ENCODE measurements around the gene STX3. TPM values are rescaled to one million over a fixed set of nuclear protein-coding genes. Genes with fewer than 3 reads are reported as not detected.

The STX3 gene
- total and polyA plus RNA-seq, 2 of the 8 experiments (the other 6 are each of a cell fraction or from before 2014, with no cell fraction given), result 50.5 to 56.1 TPM

DNA sequence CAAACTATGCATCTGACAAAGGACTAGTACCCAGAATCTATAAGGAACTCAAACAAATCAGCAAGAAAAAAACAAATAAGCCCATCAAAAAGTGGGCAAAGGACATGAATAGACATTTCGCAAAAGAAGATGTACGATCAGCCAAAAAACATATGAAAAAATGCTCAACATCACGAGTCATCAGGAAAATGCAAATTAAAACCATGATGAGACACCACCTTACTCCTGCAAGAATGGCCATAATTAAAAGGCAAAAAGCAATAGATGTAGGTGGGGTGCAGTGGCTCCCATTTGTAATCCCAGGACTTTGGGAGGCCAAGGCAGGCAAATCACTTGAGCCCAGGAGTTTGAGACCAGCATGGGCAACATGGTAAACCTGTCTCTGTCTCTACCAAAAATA lies 31.1 kb upstream of the STX3 start:
- Histone ChIP-seq H4K91ac (replicated peaks; ENCODE audit: insufficient read length, low read length) (no peak overlapping the region), H3K18ac (ENCODE audit: extremely low read depth, low read length) (no peak overlapping the region), H3K27ac (ENCODE audit: low read depth, low read length) (no peak overlapping the region), H3K23ac (ENCODE audit: insufficient read length) (no peak overlapping the region), H3K79me1 (ENCODE audit: low read depth, low read length) (no peaks in the 10 kb centered on the region), H2BK120ac (replicated peaks; ENCODE audit: low read depth, low read length) (no peak overlapping the region), H4K8ac (ENCODE audit: extremely low read depth, insufficient read depth, low read length) (no peak overlapping the region), H3K27me3 (replicated peaks in 1 of 4; ENCODE audit: control insufficient read depth in 3 of 4, extremely low read depth in 1 of 4, insufficient read depth in 3 of 4, low read length in 3 of 4) (no peaks in the 10 kb centered on the region), H2BK20ac (ENCODE audit: low read length) (no peak overlapping the region), H3K4ac (replicated peaks; ENCODE audit: insufficient read length, low read depth, low read length) (no peak overlapping the region), H4K20me1 (replicated peaks in 1 of 2; ENCODE audit: control insufficient read depth in 1 of 2, insufficient read depth in 2 of 2, low read length in 2 of 2) (no peaks in the 10 kb centered on the region), H3K56ac (replicated peaks; ENCODE audit: insufficient read length, low read depth, low read length) (no peak overlapping the region), H3K23me2 (ENCODE audit: low read depth, low read length) (no peaks in the 10 kb centered on the region), H3K14ac (ENCODE audit: insufficient read length) (no peak overlapping the region), H4K5ac (ENCODE audit: insufficient read length, low read depth, low read length) (no peak overlapping the region), H3K4me2 (ENCODE audit: insufficient read depth in 1 of 2, low read depth in 2 of 2, low read length in 2 of 2) (no peak overlapping the region), H3K9ac (replicated peaks in 1 of 4; ENCODE audit: extremely low read depth in 1 of 4, low read depth in 3 of 4, low read length in 3 of 4) (no peak overlapping the region), H2BK15ac (ENCODE audit: low read length) (no peak overlapping the region), H3K36me3 (ENCODE audit: control insufficient read depth in 2 of 4, insufficient read depth in 4 of 4, low read length in 3 of 4) (no peaks in the 10 kb centered on the region), H3K4me3 (ENCODE audit: extremely low read depth in 1 of 4, insufficient read depth in 2 of 4, low read depth in 3 of 4, low read length in 4 of 4) (no peak overlapping the region), H2AK5ac (ENCODE audit: low read depth, low read length) (no peak overlapping the region), H3K9me3 (ENCODE audit: insufficient read depth in 2 of 2, low read depth in 1 of 2, low read length in 1 of 2) (no peaks in the 10 kb centered on the region), H2AFZ (ENCODE audit: low read length) (no peak overlapping the region), H3K79me2 (ENCODE audit: control insufficient read depth in 1 of 2, insufficient read depth in 2 of 2, low read length in 2 of 2) (no peaks in the 10 kb centered on the region), H2BK12ac (ENCODE audit: low read depth, low read length) (no peak overlapping the region), H2BK5ac (ENCODE audit: low read depth, low read length) (no peak overlapping the region), H3K4me1 (replicated peaks in 1 of 4; ENCODE audit: control insufficient read depth in 3 of 4, insufficient read depth in 4 of 4, low read length in 3 of 4) (no peaks in the 10 kb centered on the region)
- CTCF ChIA-PET (ENCODE audit: partially characterized antibody), result no interaction called here
- no peak for TF ChIP-seq YY1 (IDR thresholded peaks at IDR 0.05; ENCODE audit: low read depth, low read length)
- POLR2A ChIA-PET (ENCODE audit: partially characterized antibody), result no interaction called here
- DNase-seq (ENCODE audit: low read depth in 1 of 2, low spot score in 2 of 2), result no peak
- WGBS, 2 experiments (ENCODE audit: extremely low coverage in 1 of 2, insufficient coverage in 1 of 2, insufficient read length in 1 of 2, insufficient replicate concordance in 2 of 2, low coverage in 1 of 2, low lambda C conversion rate in 2 of 2, missing lambda C conversion rate in 1 of 2), result 71% methylated on average over 3 of the region's 3 CpGs; no CpG with 5 or more reads in 1 of the 2 experiments
- FAIRE-seq, result no peak

Data from H1 (cell line).